ENCODE measurements around the gene ATP1A1.

The ATP1A1 gene

DNA sequence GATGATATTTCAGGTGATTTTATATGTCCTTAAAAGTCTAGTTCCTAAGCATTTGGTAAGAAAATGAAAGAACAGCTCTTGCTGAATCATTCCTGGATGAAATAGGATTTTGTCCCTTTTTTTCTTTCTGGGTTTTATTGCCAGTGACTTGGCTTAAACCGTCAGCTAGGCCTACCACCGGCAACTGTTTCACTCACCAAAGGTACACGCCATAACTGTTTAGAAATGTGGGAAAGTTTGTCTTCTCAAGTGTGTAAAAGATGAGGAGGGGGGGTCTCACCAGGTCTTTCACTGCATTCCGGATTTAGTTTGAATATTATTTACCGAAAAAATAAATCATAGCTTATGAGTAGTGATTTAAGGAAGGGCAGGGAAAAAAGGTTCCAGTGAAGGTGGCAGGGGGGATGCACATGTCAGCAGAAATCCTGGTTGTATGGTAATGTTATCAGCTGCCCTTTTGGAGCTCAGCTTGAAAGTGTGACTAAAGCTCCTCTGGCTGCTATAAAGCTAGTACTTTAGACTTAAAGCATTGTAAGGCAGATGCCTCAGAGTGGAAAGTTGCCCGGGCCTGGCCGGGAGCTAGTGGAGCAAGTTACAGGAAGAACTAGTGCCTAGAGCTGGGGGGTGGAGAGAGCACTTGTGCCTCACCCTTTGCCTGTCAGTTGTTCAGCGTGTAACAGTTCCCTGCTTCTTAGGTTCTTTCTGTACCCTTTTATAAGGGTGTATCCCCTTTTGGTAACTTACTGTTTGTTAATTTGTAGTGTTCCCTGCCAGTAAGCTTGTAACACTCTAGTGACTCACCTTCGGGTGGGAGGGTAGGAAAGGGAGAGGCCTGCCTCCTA is 3.1 kb downstream of the ATP1A1 start:
- Histone ChIP-seq H3K36me3 (ENCODE audit: control insufficient read depth in 5 of 5, insufficient read depth in 5 of 5, low read length in 5 of 5) (no peaks in the 10 kb centered on the region), H3K27ac (ENCODE audit: low read depth, low read length) (peak overlapping the region; percentile 82), H3K9ac (ENCODE audit: low read length in 5 of 5) (peak overlapping the region in 4 of 5 donors; percentile 11 to 72 (median 38)), H3K4me3 (ENCODE audit: low read depth in 1 of 5, low read length in 5 of 5) (peak overlapping the region in 4 of 5 donors; percentile 85 to 87 (median 86)), H3K27me3 (ENCODE audit: control insufficient read depth in 5 of 5, insufficient read depth in 4 of 5, low read length in 5 of 5) (no peaks in the 10 kb centered on the region), H3K9me3 (ENCODE audit: control insufficient read depth in 5 of 5, low read length in 5 of 5) (no peaks in the 10 kb centered on the region), H3K4me1 (ENCODE audit: control insufficient read depth in 5 of 5, insufficient read depth in 5 of 5, low read length in 5 of 5) (peaks cover 20 to 81% (median 61%) of the 10 kb centered on the region in 5 donors)

DNA sequence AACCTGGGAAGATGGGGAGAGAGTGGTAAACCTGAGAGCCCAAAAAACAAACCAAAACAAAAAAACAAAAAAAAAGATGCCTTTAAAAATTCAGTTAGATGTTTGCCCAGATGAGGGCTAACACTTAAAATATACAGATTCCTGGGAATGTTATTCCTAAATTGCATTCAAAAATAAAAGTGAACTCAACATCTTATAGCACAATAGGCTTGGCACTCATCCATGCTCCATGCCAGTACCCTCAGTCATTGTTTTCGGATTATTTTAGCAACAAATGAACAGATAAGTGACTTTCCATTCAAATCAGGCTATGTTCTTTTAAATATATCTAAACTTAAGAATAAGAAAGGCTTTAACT is 3.7 kb downstream of the ATP1A1 start:
- Histone ChIP-seq H3K27ac (ENCODE audit: low read depth, low read length) (peak overlapping the region; percentile 82), H3K9ac (ENCODE audit: low read length in 5 of 5) (peak overlapping the region in 3 of 5 donors; percentile 15 to 56 (median 28)), H3K27me3 (ENCODE audit: control insufficient read depth in 5 of 5, insufficient read depth in 4 of 5, low read length in 5 of 5) (no peaks in the 10 kb centered on the region), H3K4me3 (ENCODE audit: low read depth in 1 of 5, low read length in 5 of 5) (peak overlapping the region in 1 of 5 donors; percentile 85), H3K36me3 (ENCODE audit: control insufficient read depth in 5 of 5, insufficient read depth in 5 of 5, low read length in 5 of 5) (no peaks in the 10 kb centered on the region), H3K9me3 (ENCODE audit: control insufficient read depth in 5 of 5, low read length in 5 of 5) (no peaks in the 10 kb centered on the region), H3K4me1 (ENCODE audit: control insufficient read depth in 5 of 5, insufficient read depth in 5 of 5, low read length in 5 of 5) (peaks cover 22 to 86% (median 61%) of the 10 kb centered on the region in 5 donors)

DNA sequence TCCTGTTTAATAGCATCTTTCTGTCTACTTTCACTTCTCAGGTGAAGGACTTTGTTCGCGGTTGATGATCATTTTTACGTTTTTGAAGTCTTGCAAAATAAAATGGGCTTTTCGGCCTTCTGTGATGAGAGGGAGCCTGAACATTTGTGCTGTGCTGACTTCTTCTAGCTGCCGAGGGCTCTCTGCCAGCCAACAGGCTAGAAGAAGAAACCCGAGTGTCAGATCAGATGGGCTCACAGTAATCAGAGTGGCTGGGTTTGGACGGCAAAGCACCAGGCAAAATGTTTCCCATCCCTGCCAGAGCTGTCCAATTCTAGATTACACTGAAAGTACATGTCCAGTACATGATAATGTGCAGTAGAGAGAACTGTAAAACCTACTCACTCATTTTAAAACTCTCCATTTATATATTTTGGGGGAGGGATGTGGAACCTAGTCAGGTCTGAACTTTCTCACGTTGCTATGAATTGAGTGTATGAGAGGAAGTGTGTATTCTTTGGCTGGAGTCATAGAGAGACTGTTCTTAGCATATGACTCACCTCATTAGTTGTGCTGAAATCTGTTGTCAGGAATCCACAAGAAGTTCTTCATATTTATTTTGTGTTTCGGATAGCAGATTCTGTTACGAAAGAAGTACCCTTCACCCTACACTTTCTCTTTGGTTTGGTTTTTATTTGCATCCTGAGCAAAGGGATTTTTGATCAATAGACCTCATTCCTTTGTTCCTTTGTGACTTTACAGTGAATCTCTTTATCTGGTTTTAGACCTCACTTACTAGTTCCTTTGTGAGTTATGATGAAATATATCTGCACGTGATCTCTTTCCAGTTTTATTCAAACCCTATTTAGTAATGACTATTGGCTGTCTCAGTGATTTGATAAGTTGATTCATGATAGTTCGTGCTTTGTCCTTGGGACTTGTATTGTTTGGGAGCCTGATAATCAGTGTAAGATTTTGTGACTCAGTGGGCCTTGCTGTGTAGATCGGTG is 4.8 kb downstream of the ATP1A1 start:
- no peaks in the 10 kb centered on the region for H3K36me3 ChIP-seq (ENCODE audit: control insufficient read depth in 5 of 5, insufficient read depth in 5 of 5, low read length in 5 of 5)
- H3K9ac ChIP-seq (ENCODE audit: low read length in 5 of 5) = peak overlapping the region in 4 of 5 donors; percentile 10 to 53 (median 28)
- peak overlapping the region in 3 of 5 donors; percentile 24 to 29 (median 28) for H3K4me3 ChIP-seq (ENCODE audit: low read depth in 1 of 5, low read length in 5 of 5)
- no peaks in the 10 kb centered on the region for H3K27me3 ChIP-seq (ENCODE audit: control insufficient read depth in 5 of 5, insufficient read depth in 4 of 5, low read length in 5 of 5)
- H3K4me1 ChIP-seq (ENCODE audit: control insufficient read depth in 5 of 5, insufficient read depth in 5 of 5, low read length in 5 of 5) = peaks cover 22 to 77% (median 50%) of the 10 kb centered on the region in 5 donors
- no peaks in the 10 kb centered on the region for H3K9me3 ChIP-seq (ENCODE audit: control insufficient read depth in 5 of 5, low read length in 5 of 5)
- H3K27ac ChIP-seq (ENCODE audit: low read depth, low read length) = peak overlapping the region; percentile 82

DNA sequence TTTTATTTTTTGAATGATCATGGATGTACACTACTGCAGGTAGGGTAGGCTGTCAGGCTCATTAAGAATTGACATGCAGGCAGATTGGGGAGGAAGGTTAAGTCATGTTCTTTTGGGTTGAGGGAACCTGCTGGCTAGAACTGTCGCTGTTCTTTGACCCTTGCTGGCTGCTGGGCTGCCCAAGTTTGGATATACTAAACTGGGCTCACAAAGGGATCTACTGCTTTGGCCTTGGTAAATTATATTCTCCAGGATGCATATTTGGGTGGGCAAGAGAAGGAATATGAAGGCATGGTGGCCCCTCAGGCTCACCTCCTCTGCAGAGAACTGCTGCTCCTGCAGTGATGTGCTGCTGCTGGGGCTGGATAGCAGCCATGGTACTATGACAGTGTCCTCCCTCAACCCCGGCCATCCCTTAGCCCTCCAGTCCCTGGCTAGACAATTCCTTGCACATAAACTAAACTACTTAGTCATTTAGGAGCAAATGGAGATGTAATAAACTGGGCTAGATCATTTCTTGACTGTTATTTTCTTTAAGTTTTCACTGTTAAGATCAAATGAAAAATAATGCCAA is 6.1 kb downstream of the ATP1A1 start:
- H3K9ac ChIP-seq (ENCODE audit: low read length in 5 of 5) = no peak overlapping the region
- no peaks in the 10 kb centered on the region for H3K36me3 ChIP-seq (ENCODE audit: control insufficient read depth in 5 of 5, insufficient read depth in 5 of 5, low read length in 5 of 5)
- no peak overlapping the region for H3K4me3 ChIP-seq (ENCODE audit: low read depth in 1 of 5, low read length in 5 of 5)
- H3K4me1 ChIP-seq (ENCODE audit: control insufficient read depth in 5 of 5, insufficient read depth in 5 of 5, low read length in 5 of 5) = peaks cover 21 to 74% (median 48%) of the 10 kb centered on the region in 5 donors
- no peaks in the 10 kb centered on the region for H3K9me3 ChIP-seq (ENCODE audit: control insufficient read depth in 5 of 5, low read length in 5 of 5)
- H3K27me3 ChIP-seq (ENCODE audit: control insufficient read depth in 5 of 5, insufficient read depth in 4 of 5, low read length in 5 of 5) = no peaks in the 10 kb centered on the region
- peak overlapping the region; percentile 82 for H3K27ac ChIP-seq (ENCODE audit: low read depth, low read length)

DNA sequence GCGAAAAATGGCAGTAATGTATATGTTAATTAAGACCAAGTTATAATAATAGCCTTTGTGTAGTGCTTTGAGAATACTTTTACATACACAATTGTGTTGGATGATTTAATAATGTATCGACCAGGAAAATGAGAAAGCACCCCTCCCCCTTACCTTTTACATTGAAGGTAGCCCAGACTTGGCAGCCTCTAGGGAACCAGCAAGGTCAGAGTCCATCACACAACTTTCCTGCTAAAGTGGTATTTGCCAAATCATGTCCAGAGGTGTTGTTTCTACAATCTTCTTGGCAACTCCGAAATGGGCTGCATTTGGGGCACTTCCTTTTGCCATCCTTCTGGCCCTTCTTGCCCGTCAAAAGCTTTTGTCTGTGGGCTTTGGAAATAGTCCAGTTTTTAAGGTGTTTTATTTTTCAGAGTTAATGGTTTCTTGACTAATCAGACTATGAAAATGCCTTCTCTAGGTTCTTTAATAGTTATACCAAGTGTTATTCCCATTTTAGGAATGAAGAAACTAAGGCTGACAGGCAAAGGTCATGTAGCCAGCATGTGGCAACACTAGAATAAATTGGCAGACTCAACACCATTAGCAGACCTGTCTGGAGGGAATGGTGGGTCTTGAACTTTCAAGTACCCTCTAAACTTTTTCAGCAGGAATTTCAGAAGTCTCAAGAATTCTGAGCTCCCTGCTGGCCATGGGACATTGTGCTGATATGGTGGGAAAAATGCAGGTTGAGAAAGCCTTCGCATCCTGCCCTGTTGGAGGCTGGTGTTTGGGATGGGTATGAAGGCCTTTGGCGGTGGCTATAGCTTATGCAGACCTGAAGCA is 6.8 kb downstream of the ATP1A1 start:
- Histone ChIP-seq H3K27ac (ENCODE audit: low read depth, low read length) (peak overlapping the region; percentile 82), H3K27me3 (ENCODE audit: control insufficient read depth in 5 of 5, insufficient read depth in 4 of 5, low read length in 5 of 5) (no peaks in the 10 kb centered on the region), H3K4me1 (ENCODE audit: control insufficient read depth in 5 of 5, insufficient read depth in 5 of 5, low read length in 5 of 5) (peaks cover 19 to 66% (median 41%) of the 10 kb centered on the region in 5 donors), H3K9me3 (ENCODE audit: control insufficient read depth in 5 of 5, low read length in 5 of 5) (no peaks in the 10 kb centered on the region), H3K36me3 (ENCODE audit: control insufficient read depth in 5 of 5, insufficient read depth in 5 of 5, low read length in 5 of 5) (peaks cover 1 to 7% (median 3%) of the 10 kb centered on the region in 5 donors), H3K4me3 (ENCODE audit: low read depth in 1 of 5, low read length in 5 of 5) (no peak overlapping the region), H3K9ac (ENCODE audit: low read length in 5 of 5) (no peak overlapping the region)

DNA sequence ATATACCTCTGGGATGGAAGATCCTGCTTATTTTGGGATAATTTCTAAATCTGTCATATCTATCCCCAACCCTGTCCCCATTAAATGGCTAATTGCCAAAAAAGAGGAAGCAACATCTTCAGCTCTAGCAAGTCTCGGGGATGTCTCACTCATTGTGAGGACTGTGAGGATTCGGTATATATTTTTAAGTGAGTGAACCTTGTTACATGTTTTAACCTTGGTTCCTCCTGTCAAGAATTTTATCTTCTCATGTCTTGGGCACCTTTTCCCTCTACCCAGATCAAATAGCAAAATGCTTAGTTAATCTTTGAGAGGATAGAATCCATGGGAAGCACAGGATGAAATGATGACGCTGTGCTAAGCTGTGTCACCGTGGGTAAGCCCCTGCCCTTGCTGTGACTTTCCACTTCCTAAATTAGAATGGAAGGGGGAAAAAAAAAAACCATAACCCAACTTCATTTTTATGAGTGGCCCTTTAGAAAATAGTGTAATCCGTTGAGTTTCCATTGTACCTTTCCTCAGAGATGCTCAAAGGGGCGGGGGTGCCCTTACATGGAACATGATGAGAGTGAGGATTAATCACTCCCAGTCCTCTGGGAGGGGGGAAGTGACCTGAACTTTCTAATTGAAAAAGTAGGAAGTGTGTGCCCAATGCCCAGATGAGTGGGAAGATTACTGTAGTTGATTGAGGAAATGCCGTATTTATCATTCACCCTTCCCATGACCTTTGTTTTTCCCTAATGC is 7.6 kb downstream of the ATP1A1 start:
- peak overlapping the region in 1 of 5 donors; percentile 29 for H3K9ac ChIP-seq (ENCODE audit: low read length in 5 of 5)
- H3K4me1 ChIP-seq (ENCODE audit: control insufficient read depth in 5 of 5, insufficient read depth in 5 of 5, low read length in 5 of 5) = peaks cover 14 to 59% (median 33%) of the 10 kb centered on the region in 5 donors
- H3K9me3 ChIP-seq (ENCODE audit: control insufficient read depth in 5 of 5, low read length in 5 of 5) = no peaks in the 10 kb centered on the region
- H3K4me3 ChIP-seq (ENCODE audit: low read depth in 1 of 5, low read length in 5 of 5) = no peak overlapping the region
- no peaks in the 10 kb centered on the region for H3K27me3 ChIP-seq (ENCODE audit: control insufficient read depth in 5 of 5, insufficient read depth in 4 of 5, low read length in 5 of 5)
- peaks cover 4 to 13% (median 10%) of the 10 kb centered on the region in 5 donors for H3K36me3 ChIP-seq (ENCODE audit: control insufficient read depth in 5 of 5, insufficient read depth in 5 of 5, low read length in 5 of 5)
- peak overlapping the region; percentile 25 for H3K27ac ChIP-seq (ENCODE audit: low read depth, low read length)

DNA sequence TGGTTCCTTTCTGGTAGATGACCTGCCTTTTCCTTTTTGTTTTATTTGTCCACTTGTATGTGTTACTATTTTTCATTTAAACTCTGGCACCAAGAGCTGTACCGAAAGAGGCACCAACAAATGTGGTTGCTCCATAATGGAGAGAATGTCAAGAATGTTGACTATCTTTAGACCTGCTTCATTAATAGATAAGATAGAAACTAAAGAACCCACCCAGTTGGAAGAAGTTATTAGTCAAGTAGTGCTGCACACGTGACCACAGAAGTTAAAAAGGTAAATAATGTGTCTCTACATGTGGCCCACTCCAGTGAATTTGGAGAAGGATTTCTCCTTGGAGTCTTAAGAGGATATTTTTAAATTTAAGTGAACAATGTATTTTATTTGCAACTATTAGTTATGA is 9.3 kb downstream of the ATP1A1 start:
- Histone ChIP-seq H3K9ac (ENCODE audit: low read length in 5 of 5) (no peak overlapping the region), H3K4me1 (ENCODE audit: control insufficient read depth in 5 of 5, insufficient read depth in 5 of 5, low read length in 5 of 5) (peaks cover 8 to 43% (median 17%) of the 10 kb centered on the region in 5 donors), H3K27ac (ENCODE audit: low read depth, low read length) (no peak overlapping the region), H3K27me3 (ENCODE audit: control insufficient read depth in 5 of 5, insufficient read depth in 4 of 5, low read length in 5 of 5) (no peaks in the 10 kb centered on the region), H3K36me3 (ENCODE audit: control insufficient read depth in 5 of 5, insufficient read depth in 5 of 5, low read length in 5 of 5) (peaks cover 4 to 23% (median 18%) of the 10 kb centered on the region in 5 donors), H3K9me3 (ENCODE audit: control insufficient read depth in 5 of 5, low read length in 5 of 5) (no peaks in the 10 kb centered on the region), H3K4me3 (ENCODE audit: low read depth in 1 of 5, low read length in 5 of 5) (no peak overlapping the region)

DNA sequence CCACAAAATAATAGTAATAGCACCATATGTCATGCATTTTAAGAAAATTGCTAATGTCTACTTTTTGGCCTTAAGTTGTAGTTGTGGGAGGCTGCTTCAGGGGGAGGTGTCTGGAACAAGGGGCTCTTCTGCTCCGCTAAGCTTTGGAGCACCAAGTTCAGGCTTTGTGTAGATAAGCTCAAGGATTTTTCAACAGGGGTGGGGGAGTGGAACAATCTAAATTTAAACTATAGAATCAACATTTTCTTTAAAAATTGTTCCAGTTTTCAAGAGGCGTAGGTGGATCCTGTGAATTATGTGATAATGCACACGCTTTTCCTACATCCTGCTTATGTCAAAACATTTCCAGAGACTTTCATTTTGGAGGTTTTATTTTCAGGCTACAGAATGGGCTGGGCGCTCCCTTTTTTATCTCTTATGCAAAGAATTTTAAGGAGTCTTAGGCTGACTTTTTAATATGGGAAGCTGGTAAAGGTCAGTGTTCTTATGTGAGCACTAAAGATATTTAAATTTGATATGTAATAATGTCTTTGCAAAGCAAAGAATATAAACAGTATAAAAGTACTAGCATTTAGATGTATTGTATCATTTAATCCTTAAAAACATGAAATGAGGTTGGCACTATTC is 9.9 kb downstream of the ATP1A1 start:
- H3K4me1 ChIP-seq (ENCODE audit: control insufficient read depth in 5 of 5, insufficient read depth in 5 of 5, low read length in 5 of 5) = peaks cover 4 to 36% (median 11%) of the 10 kb centered on the region in 5 donors
- no peak overlapping the region for H3K27ac ChIP-seq (ENCODE audit: low read depth, low read length)

More for the DNA sequence above, 9.9 kb downstream of the ATP1A1 start:
- H3K9ac ChIP-seq (ENCODE audit: low read length in 5 of 5) = no peak overlapping the region
- H3K9me3 ChIP-seq (ENCODE audit: control insufficient read depth in 5 of 5, low read length in 5 of 5) = no peaks in the 10 kb centered on the region
- no peak overlapping the region for H3K4me3 ChIP-seq (ENCODE audit: low read depth in 1 of 5, low read length in 5 of 5)
- peaks cover 4 to 29% (median 24%) of the 10 kb centered on the region in 5 donors for H3K36me3 ChIP-seq (ENCODE audit: control insufficient read depth in 5 of 5, insufficient read depth in 5 of 5, low read length in 5 of 5)
- no peaks in the 10 kb centered on the region for H3K27me3 ChIP-seq (ENCODE audit: control insufficient read depth in 5 of 5, insufficient read depth in 4 of 5, low read length in 5 of 5)
